OCI-LY3 (cell line): ENCODE measurements around the gene TRIL.

ENCODE experiments used
- H2AFZ ChIP-seq: fragments of 200-600, 300-600 bp; shearing (Covaris generic); 2 replicates; pipeline ENCODE4 v1.6.0; 2014; ENCODE audit warnings: antibody characterized with exemption, low read depth, low read length
- H3K27ac ChIP-seq: fragments of 200-600, 300-600 bp; sonication (generic); 2 replicates; pipeline ENCODE4 v1.5.1; 2014; ENCODE audit warnings: mild to moderate bottlenecking, low read length, moderate library complexity, mixed read lengths
- H3K27me3 ChIP-seq: fragments of 200-600, 300-600 bp; sonication (generic); 2 replicates; pipeline ENCODE4 v1.6.1; 2014; ENCODE audit warnings: low read depth, low read length, mixed read lengths
- H3K36me3 ChIP-seq: fragments of 200-600, 300-600 bp; sonication (generic); replicated peaks from 2 replicates; pipeline ENCODE3; 2014; ENCODE audit warnings: low read depth, low read length, mixed read lengths
- H3K4me1 ChIP-seq: fragments of 300-600, 200-600 bp; sonication (generic); 2 replicates; pipeline ENCODE4 v1.6.1; 2014; ENCODE audit warnings: low read length, mixed read lengths
- H3K4me2 ChIP-seq: fragments of 200-600, 300-600 bp; sonication (generic); 2 replicates; pipeline ENCODE4 v1.6.1; 2014; ENCODE audit warnings: low read length, mixed read lengths
- H3K4me3 ChIP-seq: fragments of 300-600, 200-600 bp; sonication (generic); 2 replicates; pipeline ENCODE4 v1.5.1; 2014; ENCODE audit warnings: antibody characterized with exemption, mild to moderate bottlenecking, low read length, moderate library complexity
- H3K79me2 ChIP-seq: fragments of 300-600, 200-600 bp; shearing (Covaris generic); 2 replicates; pipeline ENCODE4 v1.6.1; 2014; ENCODE audit warnings: mild to moderate bottlenecking, low read length, mixed read lengths
- H3K9ac ChIP-seq: fragments of 300-600, 200-600 bp; shearing (Covaris generic); 2 replicates; pipeline ENCODE4 v1.6.0; 2014; ENCODE audit warnings: mild to moderate bottlenecking, low read length, moderate library complexity
- H3K9me3 ChIP-seq: fragments of 200-600, 300-600 bp; shearing (Covaris generic); 2 replicates; pipeline ENCODE4 v1.6.1; 2014; ENCODE audit warnings: low read length, mixed read lengths; ENCODE audit not compliant: insufficient read depth
- H4K20me1 ChIP-seq: fragments of 200-600, 300-600 bp; sonication (generic); 2 replicates; pipeline ENCODE4 v1.6.1; 2016; ENCODE audit warnings: low read length, mixed read lengths; ENCODE audit not compliant: insufficient read depth
- EZH2phosphoT487 ChIP-seq: fragments of 200-600 bp; shearing (Covaris generic); IDR thresholded peaks from 2 replicates; pipeline ENCODE4 v1.6.1; 2018; ENCODE audit warnings: antibody characterized with exemption, mixed run types, low read depth
- TF ChIP-seq, protein P1 (sequence below): fragments of 200-600, 300-600 bp; sonication (generic); IDR thresholded peaks from 2 replicates; pipeline ENCODE4 v1.5.1; 2014; ENCODE audit warnings: antibody characterized with exemption, low read length, low read depth

TRIL gene

DNA sequence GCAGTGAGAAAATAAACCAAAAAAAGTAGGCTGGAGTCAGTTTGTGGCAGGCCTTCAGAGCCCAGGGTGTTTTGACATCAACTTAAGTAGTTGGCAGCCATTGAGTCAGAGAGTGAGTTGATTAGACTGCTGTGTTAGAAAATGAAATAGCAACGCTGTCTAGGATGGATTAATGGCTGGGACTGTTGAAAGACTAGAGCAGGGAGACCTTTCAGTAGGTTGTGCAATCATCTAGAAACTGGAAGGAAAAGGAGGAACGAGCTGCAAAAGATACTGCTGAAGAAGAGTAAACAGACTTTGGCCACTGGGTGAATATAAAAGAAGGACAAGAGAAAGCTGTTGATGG lies 28.6 kb upstream of the TRIL start:
- no peak overlapping the region for H3K4me3 ChIP-seq
- H3K36me3 ChIP-seq: no peaks in the 10 kb centered on the region
- H4K20me1 ChIP-seq: no peaks in the 10 kb centered on the region
- H3K27me3 ChIP-seq: peaks cover 24% of the 10 kb centered on the region; the same call in 1 of the 2 replicates
- H3K4me2 ChIP-seq: no peak overlapping the region
- H2AFZ ChIP-seq: no peak overlapping the region
- no peak overlapping the region for H3K27ac ChIP-seq
- no peaks in the 10 kb centered on the region for H3K4me1 ChIP-seq
- no peaks in the 10 kb centered on the region for H3K9me3 ChIP-seq
- TF ChIP-seq, protein P1, sequence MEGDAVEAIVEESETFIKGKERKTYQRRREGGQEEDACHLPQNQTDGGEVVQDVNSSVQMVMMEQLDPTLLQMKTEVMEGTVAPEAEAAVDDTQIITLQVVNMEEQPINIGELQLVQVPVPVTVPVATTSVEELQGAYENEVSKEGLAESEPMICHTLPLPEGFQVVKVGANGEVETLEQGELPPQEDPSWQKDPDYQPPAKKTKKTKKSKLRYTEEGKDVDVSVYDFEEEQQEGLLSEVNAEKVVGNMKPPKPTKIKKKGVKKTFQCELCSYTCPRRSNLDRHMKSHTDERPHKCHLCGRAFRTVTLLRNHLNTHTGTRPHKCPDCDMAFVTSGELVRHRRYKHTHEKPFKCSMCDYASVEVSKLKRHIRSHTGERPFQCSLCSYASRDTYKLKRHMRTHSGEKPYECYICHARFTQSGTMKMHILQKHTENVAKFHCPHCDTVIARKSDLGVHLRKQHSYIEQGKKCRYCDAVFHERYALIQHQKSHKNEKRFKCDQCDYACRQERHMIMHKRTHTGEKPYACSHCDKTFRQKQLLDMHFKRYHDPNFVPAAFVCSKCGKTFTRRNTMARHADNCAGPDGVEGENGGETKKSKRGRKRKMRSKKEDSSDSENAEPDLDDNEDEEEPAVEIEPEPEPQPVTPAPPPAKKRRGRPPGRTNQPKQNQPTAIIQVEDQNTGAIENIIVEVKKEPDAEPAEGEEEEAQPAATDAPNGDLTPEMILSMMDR: no peak
- TF ChIP-seq EZH2phosphoT487: no peak
- no peaks in the 10 kb centered on the region for H3K79me2 ChIP-seq
- H3K9ac ChIP-seq: no peak overlapping the region

DNA sequence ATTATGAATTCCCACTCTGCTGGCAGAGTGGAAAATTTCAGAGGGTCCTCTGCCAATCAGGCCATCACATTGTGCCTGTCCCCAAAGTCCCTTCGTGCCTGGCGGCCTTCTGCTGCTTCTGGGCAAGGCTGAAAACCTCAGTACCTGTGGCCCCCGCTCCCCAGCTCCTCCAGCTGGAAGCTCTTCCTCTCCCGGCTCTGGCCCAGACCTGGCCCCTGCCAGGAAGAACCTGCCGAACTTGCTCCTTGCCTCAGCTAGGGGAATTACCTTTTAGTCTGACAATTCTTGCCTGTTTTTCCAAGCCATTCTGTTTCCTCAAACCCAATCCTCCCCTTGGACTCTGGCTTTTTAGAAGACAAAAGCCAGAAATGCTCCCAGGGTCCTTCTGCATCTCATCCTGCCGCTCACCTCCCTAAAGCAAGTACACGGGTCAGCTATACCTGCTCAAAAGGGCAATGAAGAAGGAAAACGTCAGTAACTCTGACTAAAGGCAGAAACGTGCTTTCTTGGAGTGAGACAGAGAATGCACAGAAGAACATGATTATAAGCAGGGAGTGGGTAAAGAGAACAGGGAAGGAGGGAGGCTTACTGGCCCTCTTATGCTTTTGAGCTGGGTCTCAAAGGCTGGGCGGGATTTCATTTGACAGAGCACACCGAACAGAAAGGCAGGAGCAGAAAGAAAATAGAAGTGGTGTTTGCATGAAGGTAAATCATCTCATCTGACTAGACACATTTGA lies 28.1 kb upstream of the TRIL start:
- no peaks in the 10 kb centered on the region for H3K9me3 ChIP-seq
- H3K27ac ChIP-seq: no peak overlapping the region
- peaks cover 27% of the 10 kb centered on the region; the same call in 1 of the 2 replicates for H3K27me3 ChIP-seq
- no peak overlapping the region for H3K9ac ChIP-seq
- H3K36me3 ChIP-seq: no peaks in the 10 kb centered on the region
- no peaks in the 10 kb centered on the region for H4K20me1 ChIP-seq
- no peaks in the 10 kb centered on the region for H3K4me1 ChIP-seq
- no peak overlapping the region for H2AFZ ChIP-seq
- H3K4me2 ChIP-seq: no peak overlapping the region
- H3K79me2 ChIP-seq: no peaks in the 10 kb centered on the region
- no peak overlapping the region for H3K4me3 ChIP-seq
- TF ChIP-seq EZH2phosphoT487: no peak
- TF ChIP-seq, protein P1: no peak

DNA sequence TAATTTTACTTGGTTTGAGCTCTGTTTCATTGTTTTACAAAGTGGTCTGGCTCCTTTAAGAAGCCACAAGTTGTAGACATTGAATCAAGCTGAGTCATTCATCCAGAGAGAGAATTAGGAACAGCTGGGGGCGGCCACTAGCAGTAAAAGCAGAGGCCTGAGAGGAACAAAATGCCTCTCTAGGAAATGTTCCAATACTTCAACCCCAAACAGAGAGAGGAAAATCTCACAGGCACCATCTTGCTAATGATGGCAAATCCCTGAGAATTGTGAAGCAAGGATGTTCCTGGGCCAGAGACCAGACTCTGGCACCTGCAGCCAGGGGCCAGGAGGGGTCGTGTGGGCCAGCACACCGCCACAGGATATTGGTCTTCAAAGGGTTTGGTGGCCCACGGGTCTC lies 26.5 kb upstream of the TRIL start:
- no peaks in the 10 kb centered on the region for H4K20me1 ChIP-seq
- no peaks in the 10 kb centered on the region for H3K4me1 ChIP-seq
- no peak overlapping the region for H3K4me3 ChIP-seq
- no peaks in the 10 kb centered on the region for H3K79me2 ChIP-seq
- peaks cover 27% of the 10 kb centered on the region; the same call in 1 of the 2 replicates for H3K27me3 ChIP-seq
- no peak overlapping the region for H3K9ac ChIP-seq
- H3K4me2 ChIP-seq: no peak overlapping the region
- no peak overlapping the region for H3K27ac ChIP-seq
- no peaks in the 10 kb centered on the region for H3K9me3 ChIP-seq
- H2AFZ ChIP-seq: no peak overlapping the region
- TF ChIP-seq, protein P1: no peak
- TF ChIP-seq EZH2phosphoT487: no peak
- H3K36me3 ChIP-seq: no peaks in the 10 kb centered on the region

DNA sequence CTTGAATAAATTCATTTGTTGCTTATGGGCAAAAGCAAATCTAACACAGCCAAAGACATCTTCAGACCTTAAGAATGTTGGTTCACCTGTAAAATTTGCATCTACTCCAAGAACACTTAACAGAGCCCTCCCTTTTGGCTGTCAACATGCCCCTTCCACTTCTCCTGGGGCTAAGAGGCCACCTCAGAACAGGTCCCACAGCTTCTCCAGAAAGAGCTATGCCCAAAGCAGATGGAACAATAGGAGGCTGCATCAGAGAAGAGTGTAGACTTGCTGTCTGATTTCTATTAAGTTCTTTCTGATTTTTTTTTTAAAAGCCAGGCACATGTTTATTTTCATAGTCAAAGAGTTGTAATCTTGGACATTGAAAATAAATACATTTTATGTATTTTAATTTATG lies 26.1 kb upstream of the TRIL start:
- no peaks in the 10 kb centered on the region for H3K4me1 ChIP-seq
- H3K9ac ChIP-seq: no peak overlapping the region
- no peaks in the 10 kb centered on the region for H4K20me1 ChIP-seq
- no peaks in the 10 kb centered on the region for H3K9me3 ChIP-seq
- H3K79me2 ChIP-seq: no peaks in the 10 kb centered on the region
- TF ChIP-seq, protein P1: no peak
- no peak for TF ChIP-seq EZH2phosphoT487
- no peak overlapping the region for H3K27ac ChIP-seq
- H3K27me3 ChIP-seq: peaks cover 27% of the 10 kb centered on the region; the same call in 1 of the 2 replicates
- no peaks in the 10 kb centered on the region for H3K36me3 ChIP-seq
- H2AFZ ChIP-seq: no peak overlapping the region
- H3K4me2 ChIP-seq: no peak overlapping the region
- no peak overlapping the region for H3K4me3 ChIP-seq
